Measurements from ENCODE around the gene ARRB1. TPM values are rescaled to one million over a fixed set of nuclear protein-coding genes. Genes with fewer than 3 reads are reported as not detected.

ARRB1 gene
- total RNA-seq, 6 experiments from 2014 or later: 10.8 to 14.4 (median 11.2) TPM

- no peaks in the 10 kb centered on the region for H3K9me3 Mint-ChIP-seq
- no peaks in the 10 kb centered on the region; the same call in 1 of the 2 replicates for H3K36me3 Mint-ChIP-seq (ENCODE audit: low read depth)
- no peak for TF ChIP-seq CTCF (IDR thresholded peaks at IDR 0.05)
- H3K27ac Mint-ChIP-seq: no peak overlapping the region
- peaks cover 9% of the 10 kb centered on the region for H3K4me1 Mint-ChIP-seq (ENCODE audit: low read depth)
- no peak overlapping the region for H3K4me3 Mint-ChIP-seq
- no peak for DNase-seq
- no peaks in the 10 kb centered on the region; the same call in 1 of the 2 replicates for H3K27me3 Mint-ChIP-seq (ENCODE audit: insufficient read depth)
Measured at GRCh38 chr11:75269896-75270295, 81.6 kb downstream of the ARRB1 start.

- peaks cover 9% of the 10 kb centered on the region for H3K4me1 Mint-ChIP-seq (ENCODE audit: low read depth)
- H3K27ac Mint-ChIP-seq: no peak overlapping the region
- no peaks in the 10 kb centered on the region for H3K9me3 Mint-ChIP-seq
- no peak overlapping the region for H3K4me3 Mint-ChIP-seq
- H3K27me3 Mint-ChIP-seq (ENCODE audit: insufficient read depth): no peaks in the 10 kb centered on the region; the same call in 1 of the 2 replicates
- DNase-seq: no peak
- no peak for TF ChIP-seq CTCF (IDR thresholded peaks at IDR 0.05)
- H3K36me3 Mint-ChIP-seq (ENCODE audit: low read depth): no peaks in the 10 kb centered on the region; the same call in 1 of the 2 replicates
Measured at GRCh38 chr11:75269367-75269660, 82.1 kb downstream of the ARRB1 start.

GRCh38 chr11:75268626-75269366 is 82.7 kb downstream of the ARRB1 start:
- Mint-ChIP-seq H3K27ac (no peak overlapping the region), H3K4me1 (ENCODE audit: low read depth) (peaks cover 9% of the 10 kb centered on the region), H3K4me3 (no peak overlapping the region), H3K36me3 (ENCODE audit: low read depth) (no peaks in the 10 kb centered on the region; the same call in 1 of the 2 replicates), H3K9me3 (no peaks in the 10 kb centered on the region), H3K27me3 (ENCODE audit: insufficient read depth) (no peaks in the 10 kb centered on the region; the same call in 1 of the 2 replicates)
- TF ChIP-seq CTCF (IDR thresholded peaks at IDR 0.05): no peak
- no peak for DNase-seq

GRCh38 chr11:75267171-75267970 is 84.1 kb downstream of the ARRB1 start:
- H3K27me3 Mint-ChIP-seq (ENCODE audit: insufficient read depth): no peaks in the 10 kb centered on the region; the same call in none of the 2 replicates
- no peaks in the 10 kb centered on the region; the same call in 1 of the 2 replicates for H3K36me3 Mint-ChIP-seq (ENCODE audit: low read depth)
- no peak overlapping the region for H3K27ac Mint-ChIP-seq
- H3K4me3 Mint-ChIP-seq: no peak overlapping the region
- TF ChIP-seq CTCF (IDR thresholded peaks at IDR 0.05): no peak
- H3K9me3 Mint-ChIP-seq: no peaks in the 10 kb centered on the region
- no peak for DNase-seq
- H3K4me1 Mint-ChIP-seq (ENCODE audit: low read depth): peaks cover 9% of the 10 kb centered on the region

GRCh38 chr11:75265851-75266531 is 85.5 kb downstream of the ARRB1 start:
- no peak for TF ChIP-seq CTCF (IDR thresholded peaks at IDR 0.05)
- no peaks in the 10 kb centered on the region for H3K9me3 Mint-ChIP-seq
- no peak for DNase-seq
- H3K4me3 Mint-ChIP-seq: no peak overlapping the region
- H3K27ac Mint-ChIP-seq: no peak overlapping the region
- no peaks in the 10 kb centered on the region; the same call in 1 of the 2 replicates for H3K36me3 Mint-ChIP-seq (ENCODE audit: low read depth)
- peaks cover 9% of the 10 kb centered on the region for H3K4me1 Mint-ChIP-seq (ENCODE audit: low read depth)
- H3K27me3 Mint-ChIP-seq (ENCODE audit: insufficient read depth): peaks cover 7% of the 10 kb centered on the region

All from HFFc6 (cell line).